Measurements from ENCODE around the gene ELFN2.
A peak's percentile ranks its signal among the peaks of the same experiment; 100 is the strongest.
"Not testable (repeated sequence)": the region's sequence is repeated elsewhere in the genome, so short reads cannot be mapped to it uniquely, and the experiment has no call there.

The ELFN2 gene

GRCh38 chr22:37331034-37331428 lies 96.2 kb downstream of the ELFN2 start:
- no peak overlapping the region for H3K4me3 ChIP-seq (ENCODE audit: low read depth, low read length)
- no peak for TF ChIP-seq CTCF (IDR thresholded peaks at IDR 0.05; ENCODE audit: low read depth, low read length)

- TF ChIP-seq CTCF (IDR thresholded peaks at IDR 0.05; ENCODE audit: low read depth, low read length) = peak; percentile 22; the same call in 1 of the 2 replicates
- no peak overlapping the region for H3K4me3 ChIP-seq (ENCODE audit: low read depth, low read length)
These were observed 96.9 kb downstream of the ELFN2 start for GRCh38 chr22:37330200-37331033.

- TF ChIP-seq CTCF (IDR thresholded peaks at IDR 0.05; ENCODE audit: low read depth, low read length) = no peak
- no peak overlapping the region for H3K4me3 ChIP-seq (ENCODE audit: low read depth, low read length)
These were observed 97.8 kb downstream of the ELFN2 start for GRCh38 chr22:37329238-37330140.

- H3K4me3 ChIP-seq (ENCODE audit: low read depth, low read length) = not testable (repeated sequence)
These were observed 98.6 kb downstream of the ELFN2 start for GRCh38 chr22:37328538-37329237.

- no peak overlapping the region for H3K4me3 ChIP-seq (ENCODE audit: low read depth, low read length)
These were observed 99.3 kb downstream of the ELFN2 start for GRCh38 chr22:37328017-37328416.

GRCh38 chr22:37326726-37327125 lies 100.6 kb downstream of the ELFN2 start:
- H3K4me3 ChIP-seq (ENCODE audit: low read depth, low read length) = no peak overlapping the region
- no peak for TF ChIP-seq CTCF (IDR thresholded peaks at IDR 0.05; ENCODE audit: low read depth, low read length)

More at GRCh38 chr22:37328017-37328416, 99.3 kb downstream of the ELFN2 start:
- no peak for TF ChIP-seq CTCF (IDR thresholded peaks at IDR 0.05; ENCODE audit: low read depth, low read length)

- TF ChIP-seq CTCF (IDR thresholded peaks at IDR 0.05; ENCODE audit: low read depth, low read length) = no peak
- 0 out of 2 replicates have a peak overlapping the region, but pooled peaks have one; percentile 1 for H3K4me3 ChIP-seq (ENCODE audit: low read depth, low read length)
These were observed 102.3 kb downstream of the ELFN2 start for GRCh38 chr22:37325039-37325395.
